NCI-H146 treated with DMSO at 0.1 percent for 48 hours (cell line): ENCODE data around the gene PLAAT2.
A peak's percentile ranks its signal among the peaks of the same experiment; 100 is the strongest.
"Not testable (repeated sequence)": the region's sequence is repeated elsewhere in the genome, so short reads cannot be mapped to it uniquely, and the experiment has no call there.

Experiments used
- DNase-seq: peaks from one replicate; lab custom pipeline; 2025; ENCODE audit not compliant: unreplicated experiment; lab: John Stamatoyannopoulos, UW

Gene PLAAT2

GRCh38 chr11:63581224-63581623 is 18.0 kb upstream of the PLAAT2 start:
- not testable (repeated sequence) for DNase-seq

GRCh38 chr11:63578882-63579281 is 15.7 kb upstream of the PLAAT2 start:
- not testable (repeated sequence) for DNase-seq

DNA sequence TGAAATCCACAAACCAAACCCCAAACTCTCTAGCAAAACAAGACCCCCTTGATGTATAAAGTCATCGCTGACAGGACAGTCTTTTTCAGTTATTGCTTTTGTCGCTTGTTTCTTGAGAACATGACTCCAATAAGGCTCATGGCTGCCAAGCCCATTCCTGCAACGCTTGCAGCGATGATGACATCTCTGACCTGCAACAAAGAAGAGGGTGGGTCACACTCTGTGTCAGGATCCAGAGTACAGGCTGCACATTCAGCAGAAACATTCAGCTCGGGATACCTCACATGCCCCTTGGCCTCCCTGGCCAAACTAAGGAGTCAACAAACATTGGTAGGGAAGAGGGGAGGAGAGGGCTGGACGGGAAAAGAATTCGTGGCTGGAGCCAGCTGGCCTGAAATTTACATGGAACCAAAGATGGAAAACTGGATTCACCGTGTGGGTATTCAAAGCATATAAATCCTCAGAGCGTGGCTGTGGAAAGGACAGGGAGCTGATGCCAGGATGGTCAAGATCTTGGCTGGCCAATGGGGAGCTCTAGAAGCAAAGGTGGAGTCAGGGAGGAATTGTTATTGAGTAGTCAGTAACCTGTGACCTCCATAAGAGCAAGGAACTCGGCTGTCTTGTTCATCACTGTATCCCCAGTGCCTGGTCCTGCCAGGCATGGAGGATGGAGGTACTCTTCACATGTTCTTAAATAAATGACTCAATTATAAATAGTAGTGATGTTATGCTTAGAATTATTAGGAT is 11.8 kb upstream of the PLAAT2 start:
- no peak for DNase-seq

- DNase-seq = no peak
Observed at GRCh38 chr11:63573881-63574855, 11.0 kb upstream of the PLAAT2 start.

- no peak for DNase-seq
Observed at GRCh38 chr11:63572026-63572688, 9.0 kb upstream of the PLAAT2 start.

DNA sequence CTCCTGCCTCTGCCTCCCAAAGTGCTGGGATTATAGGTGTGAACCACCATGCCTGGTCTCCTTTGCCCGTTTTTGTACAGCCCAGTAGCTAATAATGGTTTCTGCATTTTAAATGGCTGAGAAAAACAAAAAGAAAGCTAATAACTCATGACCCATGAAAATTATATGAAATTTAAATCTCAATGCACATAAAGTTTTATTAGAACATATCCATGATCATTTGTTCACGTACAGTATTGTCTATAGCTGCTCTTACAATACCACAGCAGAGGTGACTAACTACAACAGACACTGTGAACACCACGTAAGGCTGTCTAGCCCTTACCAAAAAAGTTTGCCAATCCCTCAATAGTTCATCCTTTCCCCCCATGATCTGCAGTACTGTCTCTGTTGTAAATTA is 6.4 kb upstream of the PLAAT2 start:
- DNase-seq = no peak

DNA sequence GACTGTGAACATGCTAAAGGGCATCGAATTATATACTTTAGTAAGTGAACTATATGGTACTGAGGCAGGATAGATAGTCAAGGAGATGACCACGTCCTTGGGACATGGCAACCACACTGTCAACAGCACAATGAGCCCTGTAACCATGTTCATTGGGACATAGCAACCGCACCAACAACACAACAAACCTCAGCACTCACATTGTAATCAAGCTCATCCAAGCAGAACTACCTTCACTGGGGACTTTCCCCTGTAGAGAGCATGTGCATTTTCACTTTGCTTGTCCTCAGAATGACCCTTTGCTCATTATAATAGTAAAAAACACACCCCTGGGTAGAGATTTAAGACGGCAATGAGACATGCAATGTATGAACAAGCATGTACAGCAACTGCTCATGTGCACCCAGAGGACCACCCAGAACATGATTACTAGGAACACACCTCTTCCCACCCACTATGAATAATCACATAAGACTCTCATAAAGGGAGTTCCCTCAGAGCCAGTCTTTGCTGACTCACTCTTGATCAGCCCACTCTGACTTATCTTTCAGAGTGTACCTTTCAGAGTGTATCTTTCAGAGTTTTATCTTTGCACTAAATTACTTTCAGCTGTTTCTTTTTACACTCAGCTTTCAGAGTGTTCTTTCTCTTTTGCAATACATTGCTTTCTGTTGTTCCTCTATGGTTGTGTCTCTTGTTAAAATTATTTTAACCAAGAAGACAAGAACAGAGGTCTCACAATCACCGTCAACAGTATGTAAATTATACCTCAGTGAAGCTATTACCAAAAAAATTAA is 4.1 kb upstream of the PLAAT2 start:
- DNase-seq = no peak

- DNase-seq = no peak
Observed at GRCh38 chr11:63564784-63565350, 1.7 kb upstream of the PLAAT2 start.

DNA sequence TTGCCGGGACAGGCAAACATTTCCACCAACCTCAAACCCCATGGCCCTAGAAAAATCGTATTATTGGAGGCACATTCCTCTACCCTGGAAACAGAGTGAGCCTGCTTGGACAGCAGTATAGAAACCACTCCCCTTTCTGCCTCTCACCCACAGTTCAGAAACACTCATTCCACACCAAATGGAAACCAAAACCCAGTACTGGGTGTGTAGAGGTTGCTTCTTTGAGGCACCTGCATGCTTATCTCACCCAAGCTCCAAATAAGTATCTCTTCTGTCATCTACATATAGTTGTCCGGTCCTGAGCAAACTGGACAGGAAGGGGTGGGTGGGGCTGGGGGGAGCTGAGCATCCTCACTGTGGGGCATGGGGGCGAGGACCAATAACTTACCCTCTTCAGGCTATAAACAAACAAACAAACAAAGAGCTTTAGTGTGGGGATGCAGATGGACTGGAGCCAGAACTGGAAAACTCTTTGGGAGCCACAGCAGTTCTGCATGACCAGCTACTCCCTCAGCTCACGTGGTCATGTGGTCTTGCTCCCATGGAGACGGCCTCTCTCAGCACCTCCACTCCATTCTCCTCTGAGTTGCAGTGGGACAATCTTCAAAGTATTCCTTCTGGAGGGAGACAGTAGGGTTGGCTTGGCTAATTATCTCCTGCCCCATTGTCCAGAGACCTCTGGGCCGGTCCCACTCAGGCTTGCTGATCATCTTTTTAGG is 1.0 kb upstream of the PLAAT2 start:
- DNase-seq = no peak

- DNase-seq = no peak
Observed at GRCh38 chr11:63560506-63561180, 2.5 kb downstream of the PLAAT2 start.

GRCh38 chr11:63558459-63559157 is 4.6 kb downstream of the PLAAT2 start:
- peak; percentile 75 for DNase-seq

- no peak for DNase-seq
Observed at GRCh38 chr11:63557570-63557969, 5.6 kb downstream of the PLAAT2 start.

- DNase-seq = no peak
Observed at GRCh38 chr11:63556404-63557013, 6.7 kb downstream of the PLAAT2 start.

- DNase-seq = no peak
Observed at GRCh38 chr11:63554877-63555223, 8.3 kb downstream of the PLAAT2 start.

DNA sequence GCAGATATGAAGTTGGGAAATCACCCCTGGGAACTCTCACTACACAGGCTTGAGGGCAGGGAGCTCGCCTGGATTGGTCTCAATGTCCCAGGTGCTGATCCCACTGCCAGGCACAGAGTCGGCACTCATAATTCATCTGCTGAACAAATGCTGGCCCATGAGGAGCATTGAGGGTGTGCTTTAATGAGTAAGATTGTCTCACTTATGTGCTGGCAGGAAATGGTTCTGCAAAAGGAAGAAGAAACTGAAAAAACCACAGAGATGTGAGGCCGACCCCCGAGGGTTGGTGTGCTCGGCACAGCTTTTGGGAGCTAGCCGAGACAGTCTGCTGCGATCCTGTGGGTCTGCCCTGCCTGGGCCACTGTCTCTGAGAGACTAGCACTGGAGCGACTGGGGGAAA is 9.4 kb downstream of the PLAAT2 start:
- no peak for DNase-seq

DNA sequence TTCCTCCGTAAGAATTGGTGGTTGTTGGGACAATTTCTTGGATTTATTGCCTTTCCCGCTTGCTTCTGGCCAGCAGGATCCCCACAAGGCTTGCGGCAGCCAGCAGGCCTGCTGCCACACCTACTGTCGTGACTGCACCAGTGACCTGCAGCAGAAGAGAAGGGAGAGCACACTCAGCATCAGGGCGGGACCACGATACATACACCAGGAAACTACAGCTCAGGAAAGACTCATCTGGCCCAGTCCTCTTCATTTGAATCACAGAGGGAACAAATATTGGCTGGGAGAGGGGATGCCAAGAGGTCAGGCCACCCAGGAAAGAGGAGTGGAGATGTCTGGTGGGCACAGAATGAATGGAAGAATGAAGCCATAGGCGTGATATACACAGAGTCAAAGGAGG is 10.3 kb downstream of the PLAAT2 start:
- no peak for DNase-seq

DNA sequence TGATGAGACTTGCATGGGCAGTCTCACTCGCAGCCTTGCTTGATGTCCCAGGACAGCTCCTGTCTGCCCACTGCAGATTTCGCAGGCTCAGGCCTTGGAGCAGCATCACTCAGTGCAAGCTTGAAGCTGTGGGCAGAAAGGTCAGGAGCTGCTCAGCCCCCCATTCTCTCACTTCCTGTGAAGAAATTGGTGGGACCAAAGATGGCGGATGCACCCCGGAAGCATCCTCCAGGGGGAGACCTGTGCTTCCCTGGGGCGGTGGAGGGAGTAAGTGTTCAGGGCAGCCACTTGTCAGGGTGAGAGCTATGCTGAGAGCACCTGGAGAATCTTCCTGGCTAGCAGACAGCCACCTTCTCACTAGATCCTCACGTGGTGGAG is 11.3 kb downstream of the PLAAT2 start:
- no peak for DNase-seq
